GF-D8 (cell line): ENCODE data around the gene TCF20.
A peak's percentile ranks its signal among the peaks of the same experiment; 100 is the strongest.

ENCODE experiments used
- DNase-seq: peaks from one replicate; lab custom pipeline; 2025; lab: John Stamatoyannopoulos, UW

The TCF20 gene

DNA sequence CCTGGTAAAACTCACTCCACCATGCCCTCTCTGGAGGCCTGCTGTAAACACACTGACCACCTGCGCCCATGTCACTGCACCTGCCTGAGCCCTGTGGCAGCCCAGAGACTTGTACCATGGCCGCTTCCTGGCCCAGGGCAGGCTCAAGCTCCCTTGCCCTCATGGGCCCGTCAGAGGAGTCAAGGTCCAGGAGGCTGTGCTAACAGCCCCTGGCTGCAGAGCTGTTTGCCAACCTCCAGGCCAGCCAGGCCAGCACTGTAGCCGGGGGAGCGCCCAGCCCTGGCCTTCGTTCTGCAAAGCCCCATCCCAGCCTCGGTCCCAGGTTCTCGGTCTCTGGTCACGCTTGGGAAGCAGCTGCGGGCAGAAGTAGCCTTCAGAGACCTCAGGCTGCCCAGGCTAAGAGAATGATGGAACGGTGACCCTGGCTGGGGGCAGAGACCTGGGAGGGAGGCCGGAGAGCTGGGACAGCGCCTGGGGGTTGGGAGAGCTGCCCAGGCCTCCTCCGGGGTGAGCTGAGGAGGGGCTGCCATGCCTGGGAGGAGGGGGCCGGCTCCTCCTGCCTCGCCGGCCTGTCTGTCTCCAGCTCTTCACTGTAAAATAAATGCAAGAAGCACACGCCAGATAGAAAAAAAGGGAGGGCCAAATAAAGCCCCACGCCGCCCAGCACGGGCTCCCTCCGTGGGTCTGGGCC is 11.9 kb upstream of the TCF20 start:
- DNase-seq, result no peak

DNA sequence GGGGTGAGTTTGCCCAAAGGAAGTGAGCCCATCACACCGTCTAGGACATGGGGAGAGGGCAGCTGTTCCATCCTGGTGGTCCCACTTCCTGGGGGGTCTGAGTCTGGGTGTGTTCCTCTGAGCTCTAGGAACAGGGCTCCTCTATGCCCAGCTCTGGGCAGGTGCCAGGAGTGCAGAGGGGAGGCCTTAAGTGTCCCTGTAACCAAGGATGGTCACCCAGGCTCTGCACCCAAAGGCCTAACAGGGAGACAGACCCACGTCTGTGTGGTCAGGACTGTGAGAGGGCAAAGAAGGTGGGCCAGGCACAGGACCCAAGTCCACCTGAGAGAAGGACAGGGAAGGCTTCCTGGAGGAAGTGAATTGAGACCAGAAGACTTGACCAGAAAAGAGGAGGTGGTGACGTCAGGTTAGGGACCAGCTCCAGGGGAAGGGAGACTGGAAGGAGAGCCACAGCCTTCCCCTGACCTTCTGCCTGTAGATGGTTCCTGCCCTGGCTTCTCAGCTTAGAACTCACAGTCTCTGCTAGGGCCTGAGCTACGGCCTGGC is 11.3 kb upstream of the TCF20 start:
- DNase-seq, result no peak

DNA sequence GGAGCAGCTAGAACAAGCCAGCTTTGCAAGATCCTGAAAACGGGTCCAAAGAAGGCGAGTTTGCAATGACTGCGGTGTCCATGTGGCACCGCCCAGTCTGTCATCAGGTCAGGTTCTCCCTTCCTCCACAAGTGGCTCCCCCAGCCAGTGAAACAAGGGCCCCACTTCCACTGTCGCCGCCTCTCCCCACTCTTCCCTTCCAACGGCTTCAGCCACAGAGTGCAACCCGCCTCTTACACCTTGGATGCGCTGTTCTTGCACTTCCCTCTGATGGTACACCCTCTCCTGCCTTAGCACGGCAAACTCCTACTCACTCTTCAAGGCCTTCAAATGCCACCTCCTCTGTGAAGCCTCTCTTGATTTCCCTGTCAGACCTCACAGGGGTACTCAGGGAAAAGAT is 10.8 kb upstream of the TCF20 start:
- no peak for DNase-seq

DNA sequence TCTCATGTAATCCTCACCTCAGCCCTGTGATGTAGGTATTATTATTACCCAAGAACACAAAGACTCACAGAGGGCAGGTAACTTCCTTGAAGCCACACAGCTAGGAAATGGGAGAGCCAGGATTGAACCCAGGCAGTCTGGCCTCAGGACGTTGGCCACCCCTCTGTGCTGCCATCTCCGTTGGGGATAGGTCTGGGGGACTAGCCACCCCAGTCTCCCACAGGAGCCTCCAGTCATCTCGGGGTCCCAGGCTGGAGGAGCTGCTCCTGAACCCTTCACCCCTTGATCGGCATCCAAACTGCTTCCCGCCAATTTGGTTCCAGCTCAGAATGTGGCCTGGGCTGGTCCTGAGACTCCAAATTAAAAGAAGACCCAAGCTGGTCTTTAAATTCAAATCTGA is 10.4 kb upstream of the TCF20 start:
- DNase-seq, result no peak

DNA sequence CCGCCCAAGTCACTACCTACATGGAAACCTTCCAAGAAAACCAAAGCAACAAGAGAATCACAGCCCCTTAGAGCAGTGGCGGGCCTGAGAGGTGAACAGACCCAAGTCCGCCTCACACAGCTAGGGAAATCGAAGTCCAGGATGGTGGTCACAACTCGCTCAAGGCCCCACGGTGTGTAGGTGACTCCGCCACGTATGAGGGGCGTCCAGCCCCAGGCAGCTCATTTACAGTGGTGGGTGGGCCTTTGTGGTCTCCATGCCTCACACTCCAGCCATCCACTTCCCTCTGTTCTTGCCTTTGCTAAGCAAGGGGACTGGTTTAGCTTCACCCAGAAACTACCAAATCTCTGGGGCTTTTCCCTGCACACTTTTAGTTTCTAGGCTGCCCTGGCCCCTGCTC is 9.7 kb upstream of the TCF20 start:
- no peak for DNase-seq

DNA sequence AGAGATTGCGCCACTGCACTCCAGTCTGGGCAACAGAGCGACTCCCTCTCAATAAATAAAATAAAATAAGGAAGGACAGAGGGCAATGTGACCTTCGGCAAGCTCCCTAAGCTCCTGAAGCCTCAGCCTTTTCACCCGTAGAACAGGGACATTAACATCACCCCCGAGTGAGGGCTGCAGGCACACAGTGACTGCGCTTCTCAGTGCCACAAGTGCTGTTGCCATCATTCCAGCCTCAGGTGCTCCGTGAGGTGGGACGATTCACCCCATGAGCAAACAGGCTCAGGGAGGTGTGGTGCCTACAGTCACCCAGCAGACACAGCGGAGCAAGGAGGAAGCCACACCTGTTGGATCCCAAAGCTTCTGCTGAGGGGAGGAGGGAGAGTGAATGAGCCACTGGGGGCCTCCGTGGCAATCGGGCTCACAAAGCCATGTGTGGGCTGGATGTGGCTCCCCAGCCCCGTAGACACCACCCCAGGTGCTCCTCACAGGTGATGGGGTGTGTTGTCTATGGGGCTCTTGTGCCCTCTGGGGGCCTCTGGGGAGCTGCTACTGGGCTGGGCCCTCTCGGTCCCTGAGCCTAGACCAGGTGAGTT is 9.1 kb upstream of the TCF20 start:
- DNase-seq, result no peak

DNA sequence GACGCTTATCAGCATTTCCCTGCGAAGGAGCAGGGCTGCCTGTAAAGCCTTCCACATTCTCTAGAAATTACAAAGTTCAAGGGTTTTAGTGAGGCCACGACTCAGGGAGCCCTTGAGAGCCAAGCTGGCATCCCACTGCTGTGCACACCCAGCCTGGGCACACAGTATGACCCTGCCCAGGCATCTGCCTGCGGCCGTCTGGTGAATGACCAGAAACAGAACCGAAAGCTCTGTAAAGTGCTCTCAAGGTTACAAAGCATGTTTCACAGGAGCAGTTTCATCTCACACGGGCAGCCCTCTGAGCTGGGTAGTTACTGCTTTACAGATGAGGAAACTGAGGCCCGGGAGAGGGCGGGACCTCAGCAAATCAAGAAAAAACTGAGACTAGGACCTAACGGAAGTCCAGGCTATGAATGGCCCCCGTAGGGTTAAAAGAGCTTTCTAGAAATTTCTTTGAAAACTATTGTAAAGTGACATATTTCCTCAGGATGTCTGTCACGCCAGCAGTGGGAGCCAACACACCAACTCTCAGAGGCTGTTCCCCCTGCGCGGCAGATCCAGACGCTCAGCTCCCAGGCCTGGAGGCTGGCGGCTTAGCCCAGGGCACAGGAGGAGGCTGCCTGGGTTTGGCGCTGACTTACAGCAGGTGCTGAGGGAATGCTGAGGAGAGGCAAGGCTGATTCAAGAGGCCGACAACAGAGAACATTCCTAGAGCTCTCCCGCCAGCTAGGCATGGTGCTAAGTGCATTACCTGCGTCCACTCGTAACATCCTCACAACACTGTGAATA is 7.7 kb upstream of the TCF20 start:
- no peak for DNase-seq

DNA sequence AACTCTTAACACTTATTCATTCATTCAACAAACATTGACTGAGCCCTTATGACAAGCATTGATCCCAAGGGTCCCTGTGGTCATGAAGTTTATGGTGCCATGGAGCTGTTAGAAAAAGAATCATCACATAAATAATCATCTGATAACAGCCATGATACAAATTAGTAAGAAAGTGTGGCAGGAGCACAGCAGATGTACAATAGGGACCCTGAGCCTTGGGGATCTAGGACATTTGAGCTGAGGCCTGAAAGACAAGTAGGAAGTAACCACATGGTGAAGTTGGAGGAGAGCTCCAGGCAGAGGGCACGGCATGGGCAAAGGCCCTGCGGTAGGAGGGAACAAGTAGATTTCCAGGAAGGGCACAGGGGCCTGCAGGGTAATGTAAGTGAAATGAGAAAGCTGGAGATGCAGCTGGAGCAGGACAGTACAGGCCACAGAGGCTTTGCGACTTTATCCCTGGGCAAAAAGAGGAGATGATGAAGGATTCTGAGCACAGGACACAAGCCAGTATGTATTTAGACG is 6.8 kb upstream of the TCF20 start:
- no peak for DNase-seq

DNA sequence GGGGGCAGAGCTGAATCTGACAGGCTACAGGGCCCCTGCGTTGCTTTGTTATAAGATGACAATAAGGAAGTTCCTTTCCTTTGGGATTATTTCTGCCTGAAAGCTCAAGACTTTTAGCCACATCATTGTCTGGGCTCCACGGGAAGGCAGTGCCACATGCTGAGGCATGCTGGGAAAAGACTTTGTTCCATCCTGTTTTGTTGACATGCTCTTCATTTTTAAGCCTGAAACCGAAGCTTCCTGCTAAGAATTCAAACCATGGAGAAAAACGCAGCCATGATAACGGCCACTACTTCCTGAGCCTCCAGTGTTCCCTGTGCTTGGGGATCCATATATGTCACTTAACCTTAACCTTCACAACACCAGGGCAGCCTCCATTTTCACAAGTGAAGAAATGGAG is 5.5 kb upstream of the TCF20 start:
- DNase-seq, result no peak

DNA sequence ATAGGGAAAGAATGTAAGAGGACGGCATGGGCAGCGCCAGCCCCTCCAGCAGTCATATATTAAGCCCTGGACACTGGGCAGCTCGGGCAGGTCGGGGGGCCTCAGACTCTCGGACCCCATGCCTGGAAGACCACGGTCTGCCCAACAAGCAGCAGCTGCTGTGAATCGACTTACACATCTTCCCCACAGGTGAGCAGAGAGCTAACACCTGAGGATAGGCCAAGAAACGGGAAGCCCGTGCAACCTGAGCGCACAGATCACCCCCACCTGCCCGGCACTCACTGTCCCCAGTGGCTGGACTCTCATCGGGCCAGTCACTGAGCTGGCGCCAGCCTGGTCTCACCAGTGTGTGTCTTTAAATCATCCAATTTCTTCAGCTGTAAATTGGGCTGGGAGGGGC is 4.7 kb upstream of the TCF20 start:
- DNase-seq, result no peak

DNA sequence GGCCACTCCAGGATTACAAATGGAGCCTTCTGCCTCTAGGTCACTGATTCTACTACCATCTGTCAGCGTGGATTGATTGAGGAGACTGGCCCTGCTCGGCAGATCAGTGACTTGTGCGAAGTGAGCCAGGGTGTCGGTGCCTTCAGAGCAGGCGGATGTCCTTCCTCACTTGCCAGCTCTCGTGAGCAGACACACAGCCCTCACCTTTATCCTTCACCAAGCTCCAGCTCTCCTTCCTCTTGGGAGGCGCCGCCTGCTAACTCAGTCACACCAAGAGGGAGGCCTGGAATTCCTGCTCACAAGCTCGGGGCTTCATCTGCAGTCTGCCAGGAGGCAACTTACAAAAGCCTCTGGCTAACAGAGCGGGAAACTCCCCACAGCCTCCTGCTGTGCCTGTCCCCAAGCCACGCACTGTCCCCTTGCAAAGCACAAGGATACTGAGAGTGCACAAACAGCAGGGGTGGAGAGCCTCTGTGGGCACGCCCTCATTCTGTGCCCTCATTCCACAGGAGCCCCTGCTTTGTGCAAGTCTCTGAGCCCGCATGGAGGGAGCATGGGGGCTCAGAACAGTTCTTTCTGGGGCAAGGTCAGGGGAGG is 3.5 kb upstream of the TCF20 start:
- no peak for DNase-seq

DNA sequence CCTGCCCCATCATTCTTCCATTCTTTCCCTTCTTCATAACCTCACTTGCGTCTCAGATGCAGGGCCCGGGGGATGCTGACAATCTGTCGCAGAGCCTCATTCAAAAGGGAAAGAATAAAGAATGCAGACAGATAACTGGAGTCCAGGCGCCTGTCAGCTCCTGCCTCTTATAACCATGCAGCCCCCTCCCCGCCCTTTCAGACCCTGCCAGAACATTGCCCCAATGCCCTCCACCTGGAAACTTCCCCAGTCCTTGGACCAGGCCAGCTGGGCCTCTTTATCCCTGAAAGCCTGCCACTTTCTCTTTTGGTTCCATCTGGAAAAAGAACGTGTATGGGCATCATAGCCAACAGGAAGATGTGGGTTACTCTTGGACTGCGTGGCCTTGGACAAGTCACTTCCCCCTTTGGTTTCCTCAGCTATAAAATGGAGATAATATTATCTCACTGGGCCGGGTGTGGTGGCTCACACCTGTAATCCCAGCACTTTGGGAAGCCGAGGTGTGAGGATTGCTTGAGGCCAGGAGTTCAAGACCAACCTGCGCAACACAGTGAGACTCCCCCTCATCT is 2.1 kb upstream of the TCF20 start:
- no peak for DNase-seq

DNA sequence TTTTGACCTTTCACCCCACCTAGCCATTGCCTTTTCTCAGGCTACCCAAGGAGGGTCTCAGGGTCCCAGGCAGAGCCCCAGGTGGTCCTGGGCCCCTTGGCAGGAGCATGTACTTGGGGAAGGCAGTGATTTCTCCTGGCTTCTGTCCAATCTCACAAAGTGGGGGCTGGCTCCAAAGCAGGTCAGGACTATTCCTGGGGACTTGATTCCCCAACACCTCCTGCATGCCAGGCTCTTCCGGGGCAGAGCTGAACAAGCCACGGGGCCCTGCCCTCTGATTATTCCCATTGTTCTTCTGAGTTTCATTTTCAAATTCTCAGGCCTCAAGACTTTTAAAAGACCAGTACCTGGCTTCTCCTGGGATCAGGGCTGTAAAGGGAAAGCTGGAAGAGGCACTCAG is 1.5 kb upstream of the TCF20 start:
- no peak for DNase-seq

DNA sequence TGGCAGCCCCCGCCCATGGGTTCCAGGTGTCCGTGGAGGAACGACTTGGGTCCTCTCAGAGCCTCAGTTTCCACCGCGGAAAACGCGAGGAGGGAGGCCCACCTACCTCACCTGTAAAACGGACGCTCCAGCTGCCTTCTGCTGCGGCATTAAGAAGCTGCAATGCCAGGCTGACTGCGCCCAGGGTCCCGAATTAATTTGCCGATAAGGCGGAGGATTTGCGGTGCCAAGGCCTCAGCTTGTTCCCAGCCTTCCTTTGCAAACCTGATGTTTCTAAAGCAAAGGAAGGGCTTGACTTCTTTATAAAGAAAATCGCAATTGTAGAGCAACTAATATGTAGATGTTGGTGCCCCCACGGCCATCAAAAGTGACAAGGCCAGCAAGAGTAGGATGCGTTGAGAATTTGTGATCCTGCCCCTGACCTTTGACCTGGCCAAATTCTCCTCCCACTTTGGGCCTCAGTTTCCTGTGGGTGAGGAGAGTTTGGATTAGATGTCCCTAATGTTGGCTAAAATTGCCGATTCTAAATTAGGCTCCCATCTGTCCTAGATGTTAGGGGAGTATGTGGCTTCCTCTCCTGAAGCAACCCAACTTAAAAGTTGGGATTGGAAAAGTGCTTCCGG is 849 bp upstream of the TCF20 start:
- DNase-seq, result no peak

DNA sequence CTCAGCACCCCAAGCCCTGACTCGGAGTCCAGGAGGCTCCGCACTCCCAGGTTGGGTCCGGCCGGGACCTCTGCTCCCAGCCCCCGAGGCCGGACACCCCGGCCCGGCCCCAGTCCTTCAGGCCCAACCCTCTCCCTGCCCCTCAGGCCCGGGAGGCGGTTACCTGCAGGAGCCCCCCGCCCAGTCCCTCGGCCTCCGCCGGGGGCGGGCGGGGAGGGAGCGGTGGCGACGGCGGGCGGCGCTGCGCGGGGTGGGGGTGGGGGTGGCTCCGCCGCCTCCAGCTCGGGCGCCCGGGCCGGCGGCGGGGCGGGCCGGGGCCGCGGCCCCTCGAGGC is 310 bp downstream of the TCF20 start:
- DNase-seq, result no peak

DNA sequence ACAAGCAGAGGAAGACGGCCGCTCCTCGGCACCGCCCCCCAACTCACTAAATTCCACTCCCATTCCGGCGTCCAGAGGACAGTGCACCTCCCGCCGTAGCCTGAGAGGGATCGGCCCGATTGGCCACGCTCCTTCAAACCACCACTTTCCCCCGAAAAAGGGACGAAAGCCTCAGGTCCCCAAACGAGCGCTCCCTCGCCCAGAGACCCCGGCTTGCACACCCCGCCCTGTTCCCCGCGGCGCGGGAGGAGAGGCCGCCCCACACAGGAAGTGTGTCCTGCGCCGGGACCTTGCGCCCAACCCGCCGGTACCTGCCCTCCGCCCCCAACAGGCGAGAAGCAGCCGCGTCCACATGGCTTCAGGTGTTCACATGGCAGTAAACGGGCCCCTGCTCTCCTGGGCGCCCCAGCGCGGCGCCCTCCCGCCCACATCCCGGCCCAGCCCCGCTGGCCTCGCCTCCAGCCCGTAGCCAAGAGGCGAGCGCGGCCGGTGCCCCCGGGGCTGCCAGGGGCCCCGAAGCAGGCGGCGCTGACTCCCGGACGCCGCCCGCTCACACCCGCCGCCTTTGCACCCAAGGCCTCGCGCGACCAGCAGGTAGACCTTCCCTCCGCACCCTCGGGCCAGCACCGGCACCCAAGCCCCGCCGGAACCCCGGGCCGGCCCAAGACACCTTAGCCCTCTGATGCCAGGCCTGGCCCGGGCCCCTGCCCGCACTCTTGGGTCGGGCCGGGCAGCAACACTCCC is 849 bp downstream of the TCF20 start:
- DNase-seq, result no peak

DNA sequence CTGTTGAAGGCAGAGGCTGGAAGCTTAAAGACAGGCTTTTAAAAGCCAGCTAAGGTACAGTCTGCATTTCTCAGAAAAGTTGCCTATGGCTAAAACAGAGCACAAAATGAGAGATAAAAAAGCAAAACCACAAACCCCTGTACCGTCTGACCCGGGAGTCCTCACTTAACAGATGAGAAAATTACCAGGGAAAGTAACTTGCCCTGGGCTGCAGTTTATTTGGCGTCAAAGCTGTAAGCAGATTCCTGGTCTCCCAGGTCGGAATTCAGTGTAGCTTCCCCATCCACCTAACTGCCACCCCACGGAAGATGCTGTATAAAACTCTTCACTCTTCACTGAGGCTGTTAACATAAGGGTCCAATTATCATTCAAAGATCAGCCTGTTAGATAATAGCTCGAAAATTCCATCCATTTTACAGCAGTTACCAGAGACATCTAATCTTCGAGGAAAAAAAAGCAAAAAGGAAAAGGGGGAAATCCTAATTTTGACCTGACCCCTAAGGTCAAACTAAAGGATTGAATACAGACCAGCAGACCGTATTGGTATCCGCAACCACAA is 1.5 kb downstream of the TCF20 start:
- DNase-seq, result no peak

DNA sequence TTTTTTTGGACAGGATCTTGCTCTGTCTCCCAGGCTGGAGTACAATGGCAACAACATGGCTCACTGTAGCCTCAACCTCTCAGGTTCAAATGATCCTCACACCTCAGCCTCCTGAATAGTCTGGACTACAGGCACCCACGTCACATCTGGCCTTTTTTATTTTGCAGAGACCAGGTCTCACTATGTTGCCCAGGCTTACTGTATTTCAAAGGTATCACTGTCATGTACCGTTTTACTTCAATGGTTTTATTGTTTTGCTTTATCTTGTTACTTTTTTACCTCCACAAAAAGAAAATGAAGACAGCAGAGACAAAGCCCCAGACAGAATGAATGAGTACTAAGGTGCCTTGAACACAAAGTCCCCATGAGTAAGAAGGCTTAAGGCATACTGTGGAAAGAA is 5.1 kb downstream of the TCF20 start:
- DNase-seq, result no peak

DNA sequence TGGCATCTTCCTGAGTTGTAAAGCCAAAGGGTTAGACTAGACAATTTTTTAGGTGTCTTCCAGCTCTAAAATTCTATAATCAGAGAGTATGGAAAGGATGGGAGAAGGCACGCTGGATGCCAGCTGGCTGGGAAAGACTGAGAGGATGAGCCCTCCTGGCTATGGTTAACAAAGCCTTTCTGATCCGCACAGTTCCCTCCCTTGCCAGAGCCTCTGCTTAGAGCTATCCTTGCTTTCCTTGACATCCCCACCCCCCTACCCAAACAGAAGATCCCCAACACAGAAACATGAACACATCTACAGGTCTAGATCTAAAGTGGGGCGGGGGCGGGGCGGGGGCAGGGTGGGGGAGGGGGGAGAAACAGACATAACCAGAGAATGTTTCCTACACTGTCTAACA is 6.5 kb downstream of the TCF20 start:
- DNase-seq, result no peak

DNA sequence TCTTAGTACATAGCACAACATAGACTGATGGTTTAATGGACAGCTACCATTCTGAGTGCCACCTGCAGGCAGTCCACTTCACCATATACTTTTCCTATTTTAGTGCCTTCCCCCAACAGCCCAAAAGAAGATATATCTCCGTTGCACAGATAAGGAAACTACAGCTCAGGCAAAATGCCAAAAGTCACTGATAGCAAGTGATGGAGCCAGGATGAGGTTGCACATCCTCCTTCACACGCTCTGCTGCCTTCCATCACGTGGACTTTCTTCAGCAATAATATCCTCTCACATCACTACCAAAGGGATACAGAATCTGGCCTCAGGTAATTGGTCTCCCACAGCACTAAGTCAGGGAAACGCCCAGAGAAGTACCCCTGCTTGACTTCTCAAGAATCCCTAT is 7.5 kb downstream of the TCF20 start:
- peak; percentile 27 for DNase-seq

DNA sequence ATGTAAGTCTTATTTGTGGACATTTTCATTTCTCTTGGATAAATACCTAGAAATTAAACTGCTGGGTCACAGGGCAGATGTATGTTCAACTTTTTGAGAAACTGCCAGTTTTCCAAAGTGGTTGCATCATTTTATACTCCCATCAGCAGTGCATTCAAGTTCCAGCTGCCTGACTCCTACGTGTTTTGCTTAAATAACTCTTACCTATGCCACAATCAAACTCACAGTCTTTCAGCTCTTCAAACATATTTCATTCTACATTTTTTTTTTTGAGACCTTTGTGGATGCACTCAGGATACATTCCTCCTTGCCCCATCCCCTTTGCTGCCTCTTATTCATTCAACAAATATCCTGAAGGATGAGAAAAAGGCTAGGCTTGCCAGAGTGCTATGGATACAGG is 9.2 kb downstream of the TCF20 start:
- DNase-seq, result no peak
